Measurements from ENCODE around the gene CCDC141.

CCDC141 gene

GRCh38 chr2:178827111-178827510, 222.8 kb downstream of the CCDC141 start:
- TF ChIP-seq CTCF (IDR thresholded peaks at IDR 0.05; ENCODE audit: low read depth, low read length) = no peak
- no peak overlapping the region for H3K4me3 ChIP-seq (ENCODE audit: low read depth, low read length)

GRCh38 chr2:178825183-178825582, 224.8 kb downstream of the CCDC141 start:
- Histone ChIP-seq H3K27ac (no peak overlapping the region), H3K27me3 (ENCODE audit: insufficient read depth, low read depth, severe bottlenecking) (no peaks in the 10 kb centered on the region), H3K4me3 (ENCODE audit: low read depth, low read length) (no peak overlapping the region), H3K9me3 (ENCODE audit: severe bottlenecking) (no peaks in the 10 kb centered on the region), H3K36me3 (peaks cover 4% of the 10 kb centered on the region)
- DNase-seq = no peak
- no peak for TF ChIP-seq CTCF (IDR thresholded peaks at IDR 0.05; ENCODE audit: low read depth, low read length)

More at GRCh38 chr2:178827111-178827510, 222.8 kb downstream of the CCDC141 start:
- no peak for DNase-seq
- no peaks in the 10 kb centered on the region for H3K9me3 ChIP-seq (ENCODE audit: severe bottlenecking)
- H3K27ac ChIP-seq = no peak overlapping the region
- peaks cover 9% of the 10 kb centered on the region for H3K36me3 ChIP-seq
- H3K27me3 ChIP-seq (ENCODE audit: insufficient read depth, low read depth, severe bottlenecking) = no peaks in the 10 kb centered on the region

GRCh38 chr2:178824181-178824580, 225.8 kb downstream of the CCDC141 start:
- no peaks in the 10 kb centered on the region for H3K9me3 ChIP-seq (ENCODE audit: severe bottlenecking)
- H3K36me3 ChIP-seq = no peaks in the 10 kb centered on the region; the same call in none of the 2 replicates
- H3K27me3 ChIP-seq (ENCODE audit: insufficient read depth, low read depth, severe bottlenecking) = no peaks in the 10 kb centered on the region
- DNase-seq = no peak
- no peak for TF ChIP-seq CTCF (IDR thresholded peaks at IDR 0.05; ENCODE audit: low read depth, low read length)
- H3K27ac ChIP-seq = no peak overlapping the region
- H3K4me3 ChIP-seq (ENCODE audit: low read depth, low read length) = no peak overlapping the region

GRCh38 chr2:178819992-178820391, 229.9 kb downstream of the CCDC141 start:
- H3K4me3 ChIP-seq (ENCODE audit: low read depth, low read length) = no peak overlapping the region
- H3K27me3 ChIP-seq (ENCODE audit: insufficient read depth, low read depth, severe bottlenecking) = no peaks in the 10 kb centered on the region
- TF ChIP-seq CTCF (IDR thresholded peaks at IDR 0.05; ENCODE audit: low read depth, low read length) = no peak
- no peaks in the 10 kb centered on the region; the same call in 1 of the 2 replicates for H3K36me3 ChIP-seq
- no peak overlapping the region for H3K27ac ChIP-seq
- no peak for DNase-seq
- no peaks in the 10 kb centered on the region for H3K9me3 ChIP-seq (ENCODE audit: severe bottlenecking)

GRCh38 chr2:178819147-178819875, 230.6 kb downstream of the CCDC141 start:
- Histone ChIP-seq H3K36me3 (no peaks in the 10 kb centered on the region; the same call in 1 of the 2 replicates), H3K27ac (no peak overlapping the region), H3K27me3 (ENCODE audit: insufficient read depth, low read depth, severe bottlenecking) (no peaks in the 10 kb centered on the region), H3K9me3 (ENCODE audit: severe bottlenecking) (no peaks in the 10 kb centered on the region), H3K4me3 (ENCODE audit: low read depth, low read length) (no peak overlapping the region)
- no peak for DNase-seq
- no peak for TF ChIP-seq CTCF (IDR thresholded peaks at IDR 0.05; ENCODE audit: low read depth, low read length)

GRCh38 chr2:178811901-178812300, 238.0 kb downstream of the CCDC141 start:
- H3K4me3 ChIP-seq (ENCODE audit: low read depth, low read length) = no peak overlapping the region
- H3K9me3 ChIP-seq (ENCODE audit: severe bottlenecking) = no peaks in the 10 kb centered on the region
- no peaks in the 10 kb centered on the region for H3K27me3 ChIP-seq (ENCODE audit: insufficient read depth, low read depth, severe bottlenecking)
- TF ChIP-seq CTCF (IDR thresholded peaks at IDR 0.05; ENCODE audit: low read depth, low read length) = no peak
- no peak overlapping the region for H3K27ac ChIP-seq
- H3K36me3 ChIP-seq = 0 out of 2 replicates have a peak, but pooled peaks cover 3% of the 10 kb centered on the region
- DNase-seq = no peak

Data from WERI-Rb-1 (cell line).